ENCODE measurements around the gene ROCK2. TPM values are rescaled to one million over a fixed set of nuclear protein-coding genes. Genes with fewer than 3 reads are reported as not detected.
"Not testable (repeated sequence)": the region's sequence is repeated elsewhere in the genome, so short reads cannot be mapped to it uniquely, and the experiment has no call there.

Gene ROCK2
- total and polyA plus RNA-seq, 10 donors = 4.0 to 89.6 (median 65.8) TPM

- TF ChIP-seq POLR2A (IDR thresholded peaks at IDR 0.05) (no peak), POLR2AphosphoS5 (IDR thresholded peaks at IDR 0.05) (no peak), CTCF (IDR thresholded peaks at IDR 0.05 in 8 of 11, conservative IDR thresholded peaks at IDR 0.05 in 3 of 11) (no peak)
- Histone ChIP-seq H3K4me3 (no peak overlapping the region), H3K36me3 (peaks cover 0 to 25% (median 3%) of the 10 kb centered on the region in 6 donors), H3K9me3 (no peaks in the 10 kb centered on the region), H3K4me1 (peaks cover 0 to 20% (median 4%) of the 10 kb centered on the region in 6 donors), H3K27ac (no peak overlapping the region), H3K27me3 (replicated peaks in 1 of 7) (no peaks in the 10 kb centered on the region)
- DNase-seq = no peak
- 59 to 83% (median 76%) methylated on average over 2 of the region's 2 CpGs for WGBS, 5 donors
- intact Hi-C loops (cut with DNase I; ENCODE audit: low total_unique reads) = loop anchor here (10.0 kb wide), 1 partner anchor 178 kb away; no protein-coding TSS in a partner anchor
These were observed 107.3 kb downstream of the ROCK2 start for GRCh38 chr2:11237122-11237521.

GRCh38 chr2:11236335-11236734 is 108.1 kb downstream of the ROCK2 start:
- WGBS, 5 donors = 84 to 91% (median 89%) methylated on average over 3 of the region's 3 CpGs
- intact Hi-C loops (cut with DNase I; ENCODE audit: low total_unique reads) = loop anchor here (10.0 kb wide), 1 partner anchor 178 kb away; no protein-coding TSS in a partner anchor
- TF ChIP-seq POLR2A (IDR thresholded peaks at IDR 0.05) (no peak), CTCF (IDR thresholded peaks at IDR 0.05 in 8 of 11, conservative IDR thresholded peaks at IDR 0.05 in 3 of 11) (no peak), POLR2AphosphoS5 (IDR thresholded peaks at IDR 0.05) (no peak)

GRCh38 chr2:11235583-11235982 is 108.9 kb downstream of the ROCK2 start:
- intact Hi-C loops (cut with DNase I; ENCODE audit: low total_unique reads) = loop anchor here (10.0 kb wide), 1 partner anchor 179 kb away; no protein-coding TSS in a partner anchor
- Histone ChIP-seq H3K9me3 (no peaks in the 10 kb centered on the region), H3K4me3 (no peak overlapping the region), H3K27me3 (replicated peaks in 1 of 7) (no peaks in the 10 kb centered on the region), H3K4me1 (peaks cover 0 to 20% (median 4%) of the 10 kb centered on the region in 6 donors), H3K36me3 (peaks cover 0 to 24% (median 3%) of the 10 kb centered on the region in 6 donors), H3K27ac (no peak overlapping the region)
- 57 to 87% (median 71%) methylated on average over 2 of the region's 2 CpGs for WGBS, 5 donors
- TF ChIP-seq POLR2AphosphoS5 (IDR thresholded peaks at IDR 0.05) = no peak
- TF ChIP-seq POLR2A (IDR thresholded peaks at IDR 0.05) = no peak
- TF ChIP-seq CTCF (IDR thresholded peaks at IDR 0.05 in 8 of 11, conservative IDR thresholded peaks at IDR 0.05 in 3 of 11) = no peak
- no peak for DNase-seq

More at GRCh38 chr2:11236335-11236734, 108.1 kb downstream of the ROCK2 start:
- no peak for DNase-seq
- Histone ChIP-seq H3K9me3 (no peaks in the 10 kb centered on the region), H3K4me1 (peaks cover 0 to 20% (median 4%) of the 10 kb centered on the region in 6 donors), H3K27ac (no peak overlapping the region), H3K36me3 (peaks cover 0 to 24% (median 3%) of the 10 kb centered on the region in 6 donors), H3K27me3 (replicated peaks in 1 of 7) (no peaks in the 10 kb centered on the region), H3K4me3 (no peak overlapping the region)

GRCh38 chr2:11234309-11234708 is 110.1 kb downstream of the ROCK2 start:
- intact Hi-C loops (cut with DNase I; ENCODE audit: low total_unique reads) = loop anchor here (10.0 kb wide), 1 partner anchor 180 kb away; no protein-coding TSS in a partner anchor
- DNase-seq = no peak
- H3K36me3 ChIP-seq = peaks cover 0 to 31% (median 3%) of the 10 kb centered on the region in 6 donors
- no peak overlapping the region for H3K4me3 ChIP-seq
- H3K27me3 ChIP-seq (replicated peaks in 1 of 7) = no peaks in the 10 kb centered on the region
- TF ChIP-seq CTCF (IDR thresholded peaks at IDR 0.05 in 8 of 11, conservative IDR thresholded peaks at IDR 0.05 in 3 of 11) (peak in 9 of 11 experiments; percentile 24 to 53 (median 45)), POLR2A (IDR thresholded peaks at IDR 0.05) (no peak)
- 54 to 73% (median 54%) methylated on average over 1 of the region's 1 CpG for WGBS, 5 donors
- H3K27ac ChIP-seq = no peak overlapping the region
- H3K4me1 ChIP-seq = peaks cover 0 to 17% (median 4%) of the 10 kb centered on the region in 6 donors
- no peaks in the 10 kb centered on the region for H3K9me3 ChIP-seq

- peaks cover 0 to 40% (median 6%) of the 10 kb centered on the region in 6 donors for H3K36me3 ChIP-seq
- H3K27ac ChIP-seq; H3K4me3 ChIP-seq; H3K27me3 ChIP-seq (replicated peaks in 1 of 7); H3K9me3 ChIP-seq; DNase-seq: not testable (repeated sequence)
- intact Hi-C loops (cut with DNase I; ENCODE audit: low total_unique reads) = loop anchor here (10.0 kb wide), 1 partner anchor 184 kb away; no protein-coding TSS in a partner anchor
- WGBS, 5 donors = 88 to 97% (median 95%) methylated on average over 11 of the region's 11 CpGs
- peaks cover 0 to 23% (median 0%) of the 10 kb centered on the region in 6 donors for H3K4me1 ChIP-seq
These were observed 113.2 kb downstream of the ROCK2 start for GRCh38 chr2:11231193-11231592.
